PC-9 (cell line): Measurements from ENCODE around the gene BIK. TPM values are rescaled to one million over a fixed set of nuclear protein-coding genes. Genes with fewer than 3 reads are reported as not detected.

Experiments used
- BruUV-seq: library from RNA; stranded (reverse); fragments of 400-500 nt; replicated peaks from 2 replicates; lab custom pipeline; 2021; lab: Mats Ljungman, UMichigan
- CTCF ChIA-PET: fragments of 300-600 bp; sonication (Branson Sonifier 250); formaldehyde crosslinking; loops from one replicate; lab custom pipeline; 2022; ENCODE audit warnings: antibody characterized with exemption; lab: Charles Lee
- POLR2A ChIA-PET: fragments of 300-600 bp; sonication (Branson Sonifier 250); formaldehyde crosslinking; loops from one replicate; lab custom pipeline; 2022; ENCODE audit warnings: antibody characterized with exemption; ENCODE audit not compliant: unreplicated experiment; lab: Charles Lee
- DNase-seq, 2 experiments: peaks; one replicate each; pipeline versions ENCODE4 v3.0.0 to v3.0.0-alpha.2; 2015 to 2022; ENCODE audit warnings: mixed read lengths in 1 of 2
- H2AFZ ChIP-seq: fragments of 200-600 bp; sonication (generic); 2 replicates; pipeline ENCODE4 v1.8.1; 2017; ENCODE audit warnings: antibody characterized with exemption
- H3F3A ChIP-seq: fragments of 200-600 bp; sonication (generic); 2 replicates; pipeline ENCODE4 v1.8.1; 2017; ENCODE audit warnings: antibody characterized with exemption, mild to moderate bottlenecking, low read depth; ENCODE audit not compliant: insufficient read depth
- H3K27ac ChIP-seq: fragments of 200-600 bp; sonication (generic); 2 replicates; pipeline ENCODE4 v1.6.1; 2016; ENCODE audit warnings: mixed run types
- H3K27me3 ChIP-seq: fragments of 200-600 bp; sonication (generic); 2 replicates; pipeline ENCODE4 v1.6.1; 2016; ENCODE audit warnings: low read depth, mixed run types; ENCODE audit not compliant: insufficient read depth
- H3K36me3 ChIP-seq: fragments of 200-600 bp; sonication (generic); 2 replicates; pipeline ENCODE4 v1.6.1; 2016; ENCODE audit warnings: low read depth, mixed run types
- H3K4me1 ChIP-seq: fragments of 200-600 bp; sonication (generic); replicated peaks from 2 replicates; pipeline ENCODE4 v1.6.1; 2016; ENCODE audit warnings: mixed run types; ENCODE audit not compliant: insufficient read depth
- H3K4me2 ChIP-seq: fragments of 200-600 bp; sonication (generic); 2 replicates; pipeline ENCODE4 v1.6.1; 2017; ENCODE audit warnings: mixed run types
- H3K4me3 ChIP-seq: fragments of 200-600 bp; sonication (generic); 2 replicates; pipeline ENCODE4 v1.6.1; 2016; ENCODE audit warnings: mixed run types
- H3K79me2 ChIP-seq: fragments of 200-600 bp; sonication (generic); 2 replicates; pipeline ENCODE4 v1.6.1; 2017; ENCODE audit warnings: low read depth, mixed run types
- H3K9me2 ChIP-seq: fragments of 200-600 bp; sonication (generic); 2 replicates; pipeline ENCODE4 v1.8.1; 2017; ENCODE audit warnings: mild to moderate bottlenecking; ENCODE audit not compliant: insufficient read depth
- H3K9me3 ChIP-seq: fragments of 200-600 bp; sonication (generic); 2 replicates; pipeline ENCODE4 v1.8.1; 2016; ENCODE audit warnings: low read depth; ENCODE audit not compliant: insufficient read depth
- H4K20me1 ChIP-seq: fragments of 200-600 bp; sonication (generic); 2 replicates; pipeline ENCODE4 v1.8.1; 2017; ENCODE audit not compliant: insufficient read depth
- CTCF ChIP-seq: fragments of 200-600 bp; sonication (generic); conservative IDR thresholded peaks from 2 replicates; pipeline ENCODE4 v1.6.1; 2017; ENCODE audit warnings: mixed run types, antibody characterized with exemption, mild to moderate bottlenecking, moderate library complexity
- EZH2 ChIP-seq: fragments of 200-600 bp; sonication (generic); IDR thresholded peaks from 2 replicates; pipeline ENCODE4 v1.8.0; 2017; ENCODE audit warnings: antibody characterized with exemption, low read depth
- intact Hi-C: fragments of 100-400 bp; cut with micrococcal nuclease; formaldehyde crosslinking; loops from one replicate; pipeline ENCODE4 v1.10.0; 2022; ENCODE audit not compliant: unreplicated experiment
- total RNA-seq: library from RNA; stranded (reverse); gene quantifications from 2 replicates; pipeline ENCODE4 v1.2.3, GENCODE V29; 2021

The BIK gene
- total RNA-seq, 1 experiment from 2014 or later = 10.6 TPM

GRCh38 chr22:43116932-43117331 is 6.4 kb downstream of the BIK start:
- DNase-seq = no peak
- ChIA-PET CTCF (interaction anchor here (0.6 to 0.7 kb wide), 2 partner anchors 51 to 660 kb away, joined by 3 to 9 read pairs; no protein-coding TSS in a partner anchor), POLR2A (interaction anchor here (0.7 kb wide), 1 partner anchor 16 kb away, joined by 8 read pairs; no protein-coding TSS in a partner anchor)
- H3K9me3 ChIP-seq = no peaks in the 10 kb centered on the region
- no peak overlapping the region for H3K27ac ChIP-seq
- H3K79me2 ChIP-seq = no peaks in the 10 kb centered on the region
- TF ChIP-seq EZH2 = no peak
- TF ChIP-seq CTCF = no peak
- H3K4me3 ChIP-seq = no peak overlapping the region
- intact Hi-C loops = no loop called here
- H2AFZ ChIP-seq = no peak overlapping the region
- no peaks in the 10 kb centered on the region for H3K36me3 ChIP-seq
- H3K4me1 ChIP-seq = peaks cover 13% of the 10 kb centered on the region; the same call in 1 of the 2 replicates
- H3K9me2 ChIP-seq = no peaks in the 10 kb centered on the region
- BruUV-seq = no TSS peak
- H3K4me2 ChIP-seq = no peak overlapping the region
- no peaks in the 10 kb centered on the region for H3K27me3 ChIP-seq
- H3F3A ChIP-seq = no peaks in the 10 kb centered on the region
- no peaks in the 10 kb centered on the region for H4K20me1 ChIP-seq

- POLR2A ChIA-PET = no interaction called here
- CTCF ChIA-PET = interaction anchor here (0.6 kb wide), 1 partner anchor 429 kb away, joined by 4 read pairs; no protein-coding TSS in a partner anchor
- H3K4me2 ChIP-seq = no peak overlapping the region
- peak in 1 of 2 experiments; percentile 27 for DNase-seq
- H3K9me3 ChIP-seq = no peaks in the 10 kb centered on the region
- no peak overlapping the region for H3K27ac ChIP-seq
- TF ChIP-seq EZH2 = no peak
- TF ChIP-seq CTCF = no peak
- no peaks in the 10 kb centered on the region for H3K9me2 ChIP-seq
- no TSS peak for BruUV-seq
- peaks cover 13% of the 10 kb centered on the region; the same call in 1 of the 2 replicates for H3K4me1 ChIP-seq
- no peaks in the 10 kb centered on the region for H3K36me3 ChIP-seq
- H3F3A ChIP-seq = no peaks in the 10 kb centered on the region; the same call in 1 of the 2 replicates
- intact Hi-C loops = no loop called here
- no peaks in the 10 kb centered on the region for H3K79me2 ChIP-seq
- H3K27me3 ChIP-seq = no peaks in the 10 kb centered on the region
- H4K20me1 ChIP-seq = no peaks in the 10 kb centered on the region
- H3K4me3 ChIP-seq = no peak overlapping the region
- no peak overlapping the region for H2AFZ ChIP-seq
Measured at GRCh38 chr22:43118024-43118849, 7.7 kb downstream of the BIK start.

GRCh38 chr22:43118953-43119458 is 8.5 kb downstream of the BIK start:
- TF ChIP-seq EZH2 (no peak), CTCF (no peak)
- ChIA-PET POLR2A (no interaction called here), CTCF (interaction anchor here (0.6 kb wide), 1 partner anchor 429 kb away, joined by 4 read pairs; no protein-coding TSS in a partner anchor)
- Histone ChIP-seq H2AFZ (no peak overlapping the region), H3F3A (no peaks in the 10 kb centered on the region; the same call in 1 of the 2 replicates), H3K79me2 (no peaks in the 10 kb centered on the region), H3K27me3 (no peaks in the 10 kb centered on the region), H4K20me1 (no peaks in the 10 kb centered on the region), H3K4me2 (no peak overlapping the region), H3K9me3 (no peaks in the 10 kb centered on the region), H3K4me1 (peaks cover 10% of the 10 kb centered on the region; the same call in 1 of the 2 replicates), H3K36me3 (no peaks in the 10 kb centered on the region), H3K4me3 (no peak overlapping the region), H3K9me2 (no peaks in the 10 kb centered on the region), H3K27ac (no peak overlapping the region)
- no peak for DNase-seq
- intact Hi-C loops = no loop called here
- no TSS peak for BruUV-seq
